Smooth muscle cell (in vitro differentiated cells): ENCODE results near the gene VAMP3. TPM values are rescaled to one million over a fixed set of nuclear protein-coding genes. Genes with fewer than 3 reads are reported as not detected.

Experiments
- DNase-seq: peaks from one replicate; lab custom pipeline; 2025; ENCODE audit not compliant: unreplicated experiment; lab: John Stamatoyannopoulos, UW
- H2AFZ ChIP-seq: fragments of 200-600 bp; sonication (generic); 2 replicates; pipeline ENCODE4 v1.6.0; 2016; ENCODE audit warnings: antibody characterized with exemption, low read depth, mild to moderate bottlenecking
- H3F3A ChIP-seq: fragments of 200-600 bp; sonication (generic); 2 replicates; pipeline ENCODE4 v1.6.0; 2017; ENCODE audit warnings: antibody characterized with exemption, low read depth
- H3K27ac ChIP-seq: fragments of 200-600 bp; sonication (generic); 2 replicates; pipeline ENCODE4 v1.5.1; 2016; ENCODE audit warnings: low read depth, mild to moderate bottlenecking
- H3K27me3 ChIP-seq: fragments of 200-600 bp; sonication (generic); 2 replicates; pipeline ENCODE4 v1.6.1; 2016; ENCODE audit warnings: low read depth, mild to moderate bottlenecking
- H3K36me3 ChIP-seq: fragments of 200-600 bp; sonication (generic); 2 replicates; pipeline ENCODE4 v1.5.1; 2016; ENCODE audit warnings: low read depth
- H3K4me1 ChIP-seq: fragments of 200-600 bp; sonication (generic); 2 replicates; pipeline ENCODE4 v1.5.1; 2016; ENCODE audit warnings: low read depth
- H3K4me2 ChIP-seq: fragments of 200-600 bp; sonication (generic); 2 replicates; pipeline ENCODE4 v1.6.0; 2016; ENCODE audit warnings: mild to moderate bottlenecking
- H3K4me3 ChIP-seq: fragments of 200-600 bp; sonication (generic); 2 replicates; pipeline ENCODE4 v1.5.1; 2016; ENCODE audit warnings: mild to moderate bottlenecking
- H3K79me2 ChIP-seq: fragments of 200-600 bp; sonication (generic); 2 replicates; pipeline ENCODE4 v1.6.0; 2016; ENCODE audit warnings: low read depth, mild to moderate bottlenecking
- H3K9ac ChIP-seq: fragments of 200-600 bp; sonication (generic); 2 replicates; pipeline ENCODE4 v1.6.0; 2016; ENCODE audit warnings: low read depth
- H3K9me3 ChIP-seq: fragments of 200-600 bp; sonication (generic); replicated peaks from 2 replicates; pipeline ENCODE4 v1.5.1; 2016; ENCODE audit warnings: low read depth
- H4K20me1 ChIP-seq: fragments of 200-600 bp; sonication (generic); 2 replicates; pipeline ENCODE4 v1.6.0; 2016; ENCODE audit warnings: low read depth
- CTCF ChIP-seq: fragments of 200-600 bp; sonication (generic); IDR thresholded peaks from 2 replicates; pipeline ENCODE4 v1.5.1; 2017; ENCODE audit warnings: borderline replicate concordance, mild to moderate bottlenecking, antibody characterized with exemption; ENCODE audit not compliant: insufficient read depth, poor library complexity, severe bottlenecking
- WGBS: methylation state at CpG from one replicate; pipeline ENCODE4 v1.1.7; 2016; ENCODE audit warnings: low lambda C conversion rate; 5-methylcytosine and 5-hydroxymethylcytosine counted together
- polyA plus RNA-seq: library from polyadenylated mRNA; unstranded; fragments of >200 nt; fragmentation: Nextera tagmentation; extraction: Ambion mirVana; gene quantifications from 2 replicates; pipeline ENCODE4 v1.2.1, GENCODE V29; 2016
- total RNA-seq: library from RNA; depleted of rRNA; stranded (reverse); fragments of >200 nt; gene quantifications from 2 replicates; pipeline ENCODE4 v1.2.3, GENCODE V29; 2014

VAMP3 gene
- total and polyA plus RNA-seq, 2 experiments from 2014 or later: 97.4 to 146 TPM

GRCh38 chr1:7733276-7733675, 37.8 kb upstream of the VAMP3 start:
- Histone ChIP-seq H3K4me2 (no peak overlapping the region), H3K9me3 (no peaks in the 10 kb centered on the region), H3K27ac (no peak overlapping the region), H3K36me3 (no peaks in the 10 kb centered on the region), H3K9ac (no peak overlapping the region), H3K4me3 (no peak overlapping the region), H3K79me2 (no peaks in the 10 kb centered on the region), H4K20me1 (no peaks in the 10 kb centered on the region), H2AFZ (no peak overlapping the region), H3K4me1 (no peaks in the 10 kb centered on the region), H3K27me3 (no peaks in the 10 kb centered on the region), H3F3A (no peaks in the 10 kb centered on the region)
- no peak for DNase-seq
- 92% methylated on average over 2 of the region's 2 CpGs for WGBS
- no peak for TF ChIP-seq CTCF

GRCh38 chr1:7738044-7738443, 33.1 kb upstream of the VAMP3 start:
- Histone ChIP-seq H3K36me3 (no peaks in the 10 kb centered on the region), H3K79me2 (no peaks in the 10 kb centered on the region), H3F3A (no peaks in the 10 kb centered on the region), H2AFZ (no peak overlapping the region), H3K9ac (no peak overlapping the region), H3K4me1 (no peaks in the 10 kb centered on the region), H4K20me1 (no peaks in the 10 kb centered on the region), H3K4me3 (no peak overlapping the region), H3K27me3 (no peaks in the 10 kb centered on the region), H3K27ac (no peak overlapping the region), H3K4me2 (no peak overlapping the region), H3K9me3 (no peaks in the 10 kb centered on the region)
- TF ChIP-seq CTCF: no peak
- WGBS: 95% methylated on average over 6 of the region's 6 CpGs
- no peak for DNase-seq

- Histone ChIP-seq H3K9ac (no peak overlapping the region), H2AFZ (no peak overlapping the region), H3K4me1 (no peaks in the 10 kb centered on the region), H3K4me2 (no peak overlapping the region), H3K27ac (no peak overlapping the region), H3K4me3 (no peak overlapping the region), H3K27me3 (no peaks in the 10 kb centered on the region), H4K20me1 (no peaks in the 10 kb centered on the region), H3K36me3 (no peaks in the 10 kb centered on the region), H3K9me3 (no peaks in the 10 kb centered on the region), H3F3A (no peaks in the 10 kb centered on the region), H3K79me2 (no peaks in the 10 kb centered on the region)
- 95% methylated on average over 6 of the region's 6 CpGs for WGBS
- TF ChIP-seq CTCF: no peak
- DNase-seq: no peak
These were observed 27.8 kb upstream of the VAMP3 start for GRCh38 chr1:7743346-7743745.

- Histone ChIP-seq H3K9ac (no peak overlapping the region), H4K20me1 (no peaks in the 10 kb centered on the region), H3K9me3 (no peaks in the 10 kb centered on the region), H3K4me3 (no peak overlapping the region), H3K4me1 (no peaks in the 10 kb centered on the region), H3K27ac (no peak overlapping the region), H3K36me3 (no peaks in the 10 kb centered on the region), H2AFZ (no peak overlapping the region), H3K4me2 (no peak overlapping the region), H3K79me2 (no peaks in the 10 kb centered on the region), H3F3A (no peaks in the 10 kb centered on the region), H3K27me3 (no peaks in the 10 kb centered on the region)
- no peak for TF ChIP-seq CTCF
- no peak for DNase-seq
- WGBS: 97% methylated on average over 9 of the region's 9 CpGs
These were observed 26.2 kb upstream of the VAMP3 start for GRCh38 chr1:7744882-7745281.
